IPS-18a (cell line): ENCODE results near the gene PRKAG2.
"Not testable (repeated sequence)": the region's sequence is repeated elsewhere in the genome, so short reads cannot be mapped to it uniquely, and the experiment has no call there.

ENCODE experiments used
- H3K27ac ChIP-seq: one replicate; pipeline ENCODE4 v1.5.1; 2013; ENCODE audit warnings: low read length
- H3K27me3 ChIP-seq: one replicate; pipeline ENCODE4 v1.6.1; 2013; ENCODE audit warnings: mild to moderate bottlenecking, low read length; ENCODE audit not compliant: control insufficient read depth, insufficient read depth
- H3K36me3 ChIP-seq: one replicate; pipeline ENCODE4 v1.6.1; 2013; ENCODE audit warnings: low read depth, low read length; ENCODE audit not compliant: control insufficient read depth
- H3K4me1 ChIP-seq: one replicate; pipeline ENCODE4 v1.6.1; 2013; ENCODE audit warnings: low read depth, low read length; ENCODE audit not compliant: control insufficient read depth
- H3K4me3 ChIP-seq: one replicate; pipeline ENCODE4 v1.5.1; 2013; ENCODE audit warnings: low read length
- H3K9ac ChIP-seq: one replicate; pipeline ENCODE4 v1.6.1; 2013; ENCODE audit warnings: mild to moderate bottlenecking, low read length, moderate library complexity
- H3K9me3 ChIP-seq: one replicate; pipeline ENCODE4 v1.6.1; 2013; ENCODE audit warnings: low read depth, low read length; ENCODE audit not compliant: control insufficient read depth

PRKAG2 gene

GRCh38 chr7:151833691-151834090 lies 43.2 kb downstream of the PRKAG2 start:
- no peaks in the 10 kb centered on the region for H3K9me3 ChIP-seq
- no peaks in the 10 kb centered on the region for H3K27me3 ChIP-seq
- H3K27ac ChIP-seq = no peak overlapping the region
- no peak overlapping the region for H3K9ac ChIP-seq
- H3K4me3 ChIP-seq = no peak overlapping the region
- peaks cover 7% of the 10 kb centered on the region for H3K4me1 ChIP-seq
- no peaks in the 10 kb centered on the region for H3K36me3 ChIP-seq

DNA sequence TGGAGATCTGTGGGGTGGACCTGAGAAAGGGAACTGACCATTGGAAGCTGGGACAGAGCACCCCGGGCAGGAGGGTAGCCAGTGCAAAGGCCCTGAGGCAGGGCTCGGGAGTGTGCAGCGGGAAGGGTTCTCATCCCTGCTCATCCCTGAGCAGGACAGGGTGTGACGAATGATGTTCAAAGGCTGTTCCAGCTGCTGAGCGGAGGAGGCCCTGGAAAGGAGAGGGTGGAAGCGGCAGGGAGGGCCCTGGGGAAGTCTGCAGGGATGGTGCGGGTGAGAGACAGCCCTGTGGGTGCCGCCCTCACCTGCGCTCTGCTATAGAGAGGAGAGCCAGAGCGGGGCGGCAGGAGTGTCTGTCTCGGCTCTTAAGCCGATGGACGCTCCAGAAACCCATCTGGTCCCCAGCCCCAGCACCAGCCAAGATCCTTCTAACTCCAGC lies 43.7 kb downstream of the PRKAG2 start:
- no peaks in the 10 kb centered on the region for H3K9me3 ChIP-seq
- H3K36me3 ChIP-seq = no peaks in the 10 kb centered on the region
- H3K27me3 ChIP-seq = no peaks in the 10 kb centered on the region
- H3K4me1 ChIP-seq = peaks cover 7% of the 10 kb centered on the region
- no peak overlapping the region for H3K9ac ChIP-seq
- H3K4me3 ChIP-seq = no peak overlapping the region
- no peak overlapping the region for H3K27ac ChIP-seq

GRCh38 chr7:151832656-151833055 lies 44.3 kb downstream of the PRKAG2 start:
- H3K9me3 ChIP-seq = no peaks in the 10 kb centered on the region
- no peak overlapping the region for H3K4me3 ChIP-seq
- H3K27ac ChIP-seq = no peak overlapping the region
- no peak overlapping the region for H3K9ac ChIP-seq
- H3K4me1 ChIP-seq = peaks cover 6% of the 10 kb centered on the region
- no peaks in the 10 kb centered on the region for H3K27me3 ChIP-seq
- no peaks in the 10 kb centered on the region for H3K36me3 ChIP-seq

DNA sequence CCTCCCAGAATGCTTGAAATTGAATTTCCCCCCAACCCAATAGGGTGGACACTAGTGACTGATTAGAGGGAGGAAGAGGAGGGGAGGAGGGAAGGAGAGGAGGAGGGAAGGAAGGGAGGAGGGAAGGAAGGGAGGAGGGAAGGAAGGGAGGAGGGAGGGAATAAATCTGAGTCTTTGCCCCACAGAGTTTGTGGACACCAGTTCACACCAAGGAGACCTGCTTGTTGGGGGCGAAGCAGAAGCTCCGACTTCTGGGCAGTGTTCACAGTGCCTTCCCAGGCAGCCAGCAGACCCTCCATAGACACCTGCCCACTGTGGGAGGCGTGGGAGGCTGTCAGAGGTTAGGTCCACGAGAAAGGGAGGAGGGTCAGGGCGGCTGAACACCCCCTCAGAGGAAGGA lies 44.8 kb downstream of the PRKAG2 start:
- Histone ChIP-seq H3K9ac (no peak overlapping the region), H3K27ac (no peak overlapping the region), H3K27me3 (no peaks in the 10 kb centered on the region), H3K4me1 (peaks cover under 1% of the 10 kb centered on the region), H3K36me3 (no peaks in the 10 kb centered on the region), H3K4me3 (no peak overlapping the region), H3K9me3 (no peaks in the 10 kb centered on the region)

GRCh38 chr7:151831606-151832005 lies 45.3 kb downstream of the PRKAG2 start:
- Histone ChIP-seq H3K27me3 (no peaks in the 10 kb centered on the region), H3K9me3 (no peaks in the 10 kb centered on the region), H3K27ac (no peak overlapping the region), H3K36me3 (no peaks in the 10 kb centered on the region), H3K4me1 (no peaks in the 10 kb centered on the region), H3K9ac (no peak overlapping the region), H3K4me3 (no peak overlapping the region)

- Histone ChIP-seq H3K9me3 (no peaks in the 10 kb centered on the region), H3K4me3 (no peak overlapping the region), H3K36me3 (no peaks in the 10 kb centered on the region), H3K9ac (no peak overlapping the region), H3K27me3 (no peaks in the 10 kb centered on the region), H3K4me1 (no peaks in the 10 kb centered on the region), H3K27ac (no peak overlapping the region)
Measured at GRCh38 chr7:151830121-151830830, 46.6 kb downstream of the PRKAG2 start.

- no peaks in the 10 kb centered on the region for H3K36me3 ChIP-seq
- no peak overlapping the region for H3K27ac ChIP-seq
- H3K4me3 ChIP-seq = no peak overlapping the region
- no peaks in the 10 kb centered on the region for H3K9me3 ChIP-seq
- no peak overlapping the region for H3K9ac ChIP-seq
- H3K4me1 ChIP-seq = no peaks in the 10 kb centered on the region
- no peaks in the 10 kb centered on the region for H3K27me3 ChIP-seq
Measured at GRCh38 chr7:151829707-151830106, 47.2 kb downstream of the PRKAG2 start.

DNA sequence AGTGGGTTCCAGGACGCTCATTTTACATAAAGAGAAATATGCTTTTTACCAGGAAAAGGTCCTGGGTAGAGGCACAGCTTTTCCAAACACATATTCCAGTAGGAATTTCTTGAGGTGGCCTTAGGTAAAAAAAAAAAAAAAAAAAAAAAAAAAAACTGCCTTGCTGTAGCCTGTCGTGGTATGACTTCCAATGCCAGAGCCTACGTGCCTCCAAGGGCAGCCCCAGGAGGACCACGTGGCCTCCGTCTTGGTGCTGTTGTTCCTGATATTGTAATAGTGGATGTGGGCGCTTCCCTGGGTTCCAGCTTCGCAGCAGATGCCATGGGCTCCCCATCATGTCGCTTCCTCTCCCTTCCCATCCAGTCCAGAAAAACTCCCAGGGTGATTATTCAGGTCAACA lies 49.3 kb downstream of the PRKAG2 start:
- no peaks in the 10 kb centered on the region for H3K9me3 ChIP-seq
- no peaks in the 10 kb centered on the region for H3K4me1 ChIP-seq
- H3K27me3 ChIP-seq = no peaks in the 10 kb centered on the region
- H3K27ac ChIP-seq = no peak overlapping the region
- no peak overlapping the region for H3K9ac ChIP-seq
- H3K4me3 ChIP-seq = no peak overlapping the region
- H3K36me3 ChIP-seq = no peaks in the 10 kb centered on the region

DNA sequence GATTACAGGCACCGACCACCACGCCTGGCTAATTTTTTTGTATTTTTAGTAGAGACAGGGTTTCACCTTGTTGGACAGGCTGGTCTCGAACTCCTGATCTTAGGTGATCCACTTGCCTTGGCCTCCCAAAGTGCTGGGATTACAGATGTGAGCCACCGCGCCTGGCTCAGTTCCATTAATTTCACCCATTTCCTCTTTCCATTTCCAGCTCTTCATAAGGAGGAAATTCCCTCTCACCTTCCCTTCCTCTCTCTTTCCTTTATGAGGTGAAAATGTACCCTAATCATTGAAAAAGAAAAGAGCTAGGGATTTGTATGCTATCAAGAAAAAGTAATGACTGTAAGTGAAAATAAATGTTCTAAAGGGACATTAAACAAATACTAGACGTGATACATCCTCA lies 50.6 kb downstream of the PRKAG2 start:
- H3K4me3 ChIP-seq, H3K36me3 ChIP-seq, H3K27ac ChIP-seq, H3K9me3 ChIP-seq, H3K9ac ChIP-seq, H3K27me3 ChIP-seq, H3K4me1 ChIP-seq: not testable (repeated sequence)

DNA sequence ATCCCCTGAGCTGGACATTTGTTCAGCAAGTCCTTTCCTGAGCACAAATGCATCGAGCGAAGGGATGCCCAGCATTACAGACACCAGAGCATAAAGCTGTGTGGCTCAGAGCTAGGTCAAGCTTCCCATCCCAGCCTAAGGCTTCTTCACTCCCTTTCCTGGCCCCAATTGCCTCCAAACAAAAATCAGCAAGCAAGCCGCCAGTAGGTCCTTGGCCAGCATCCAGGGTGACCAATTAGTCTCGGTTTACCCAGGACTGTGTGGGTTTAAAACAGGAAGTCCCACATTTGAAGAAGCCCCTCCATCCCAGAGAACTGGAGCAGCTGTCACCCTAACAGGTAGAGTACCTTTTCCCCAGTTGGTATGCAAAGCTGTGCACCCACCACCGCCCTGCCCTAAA lies 51.2 kb downstream of the PRKAG2 start:
- no peak overlapping the region for H3K9ac ChIP-seq
- H3K4me3 ChIP-seq = no peak overlapping the region
- H3K27ac ChIP-seq = no peak overlapping the region
- H3K27me3 ChIP-seq = no peaks in the 10 kb centered on the region
- H3K36me3 ChIP-seq = no peaks in the 10 kb centered on the region
- H3K9me3 ChIP-seq = no peaks in the 10 kb centered on the region
- no peaks in the 10 kb centered on the region for H3K4me1 ChIP-seq

DNA sequence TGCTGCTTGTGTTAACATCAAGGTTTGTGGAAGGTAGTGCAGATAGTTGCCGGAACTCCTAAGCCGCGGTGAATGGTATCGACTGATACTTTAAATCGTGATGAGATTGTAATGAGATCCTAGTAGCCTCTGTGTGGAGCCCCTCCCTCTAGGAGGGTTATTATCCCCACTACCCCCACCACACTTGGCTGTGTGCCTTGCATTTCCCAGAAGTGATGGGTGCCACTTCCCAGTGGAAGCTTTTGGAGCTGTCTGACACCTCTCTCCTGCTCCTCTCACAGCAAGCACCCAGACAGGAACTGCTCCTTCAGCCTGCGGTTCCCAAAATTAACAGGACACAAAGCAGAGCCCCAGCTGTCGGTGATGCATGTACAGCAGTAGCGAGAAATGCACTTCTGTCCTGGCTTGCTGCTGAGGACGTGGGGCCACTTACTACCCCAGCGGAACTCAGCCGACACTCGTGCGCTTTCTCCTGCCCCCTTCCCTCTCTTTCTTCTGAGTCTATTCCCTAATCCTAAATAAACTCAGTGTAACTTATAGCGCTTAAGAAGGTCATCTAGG lies 52.5 kb downstream of the PRKAG2 start:
- H3K27ac ChIP-seq = no peak overlapping the region
- no peaks in the 10 kb centered on the region for H3K36me3 ChIP-seq
- H3K9ac ChIP-seq = no peak overlapping the region
- no peaks in the 10 kb centered on the region for H3K4me1 ChIP-seq
- H3K27me3 ChIP-seq = no peaks in the 10 kb centered on the region
- H3K4me3 ChIP-seq = no peak overlapping the region
- H3K9me3 ChIP-seq = no peaks in the 10 kb centered on the region
